Duodenal mucosa (tissue), 2 donors: Measurements from ENCODE around the gene NXPE4.
"Not testable (repeated sequence)": the region's sequence is repeated elsewhere in the genome, so short reads cannot be mapped to it uniquely, and the experiment has no call there.

Source experiments
- H3K27ac ChIP-seq: one replicate; pipeline ENCODE4 v1.7.0; 2013; ENCODE audit warnings: low read depth, low read length
- H3K27me3 ChIP-seq, 2 donors: one replicate each; pipeline ENCODE4 v1.7.0; 2013; ENCODE audit warnings: low read length in 2 of 2, control low read depth in 1 of 2; ENCODE audit not compliant: insufficient read depth in 2 of 2, control insufficient read depth in 1 of 2
- H3K36me3 ChIP-seq, 2 donors: one replicate each; pipeline ENCODE4 v1.7.0; 2013; ENCODE audit warnings: low read length in 2 of 2, control low read depth in 1 of 2; ENCODE audit not compliant: insufficient read depth in 2 of 2, control insufficient read depth in 1 of 2
- H3K4me1 ChIP-seq, 2 donors: one replicate each; pipeline ENCODE4 v1.7.0; 2013; ENCODE audit warnings: low read length in 2 of 2, control low read depth in 1 of 2; ENCODE audit not compliant: insufficient read depth in 2 of 2, control insufficient read depth in 1 of 2
- H3K4me3 ChIP-seq, 2 donors: one replicate each; pipeline ENCODE4 v1.7.0; 2013; ENCODE audit warnings: low read length in 2 of 2, low read depth in 1 of 2
- H3K9ac ChIP-seq, 2 donors: one replicate each; pipeline ENCODE4 v1.7.0; 2013; ENCODE audit warnings: low read length in 2 of 2, low read depth in 1 of 2
- H3K9me3 ChIP-seq, 2 donors: one replicate each; pipeline ENCODE4 v1.7.0; 2013; ENCODE audit warnings: low read length in 2 of 2, control low read depth in 1 of 2; ENCODE audit not compliant: control insufficient read depth in 1 of 2

NXPE4 gene

GRCh38 chr11:114595571-114595970 lies at the start of gene NXPE4:
TSS of gene NXPE4 (minus strand) at chr11:114595786. CDS start at chr11:114594759, 1,027 bp downstream.
- Histone ChIP-seq H3K36me3 (no peaks in the 10 kb centered on the region), H3K9me3 (no peaks in the 10 kb centered on the region), H3K4me3 (no peak within 1 kb of the TSS), H3K27me3 (no peaks in the 10 kb centered on the region), H3K27ac (no peak within 1 kb of the TSS), H3K9ac (no peak within 1 kb of the TSS), H3K4me1 (no peaks in the 10 kb centered on the region)

GRCh38 chr11:114639440-114639839 lies 43.9 kb upstream of the NXPE4 start:
- H3K4me1 ChIP-seq, H3K9ac ChIP-seq, H3K4me3 ChIP-seq, H3K27ac ChIP-seq, H3K27me3 ChIP-seq, H3K9me3 ChIP-seq, H3K36me3 ChIP-seq: not testable (repeated sequence)

- H3K27ac ChIP-seq, H3K4me1 ChIP-seq, H3K4me3 ChIP-seq, H3K27me3 ChIP-seq, H3K9ac ChIP-seq, H3K36me3 ChIP-seq, H3K9me3 ChIP-seq: not testable (repeated sequence)
These were observed 35.9 kb upstream of the NXPE4 start for GRCh38 chr11:114631445-114631965.

- H3K27ac ChIP-seq: no peak overlapping the region
- no peaks in the 10 kb centered on the region for H3K27me3 ChIP-seq
- no peak overlapping the region for H3K9ac ChIP-seq
- peaks cover 14 to 37% of the 10 kb centered on the region in 2 donors for H3K9me3 ChIP-seq
- H3K4me3 ChIP-seq: no peak overlapping the region
- H3K4me1 ChIP-seq: no peaks in the 10 kb centered on the region
- H3K36me3 ChIP-seq: no peaks in the 10 kb centered on the region
These were observed 29.7 kb upstream of the NXPE4 start for GRCh38 chr11:114625294-114625693.

GRCh38 chr11:114624455-114625207 lies 29.0 kb upstream of the NXPE4 start:
- Histone ChIP-seq H3K9ac (no peak overlapping the region), H3K9me3 (peaks cover 14 to 41% of the 10 kb centered on the region in 2 donors), H3K4me1 (no peaks in the 10 kb centered on the region), H3K27me3 (no peaks in the 10 kb centered on the region), H3K27ac (no peak overlapping the region), H3K4me3 (no peak overlapping the region), H3K36me3 (no peaks in the 10 kb centered on the region)

- no peak overlapping the region for H3K9ac ChIP-seq
- H3K27me3 ChIP-seq: no peaks in the 10 kb centered on the region
- no peaks in the 10 kb centered on the region for H3K4me1 ChIP-seq
- H3K9me3 ChIP-seq: peaks cover 20 to 48% of the 10 kb centered on the region in 2 donors
- H3K36me3 ChIP-seq: no peaks in the 10 kb centered on the region
- H3K27ac ChIP-seq: no peak overlapping the region
- H3K4me3 ChIP-seq: no peak overlapping the region
These were observed 28.1 kb upstream of the NXPE4 start for GRCh38 chr11:114623720-114624119.

- Histone ChIP-seq H3K36me3 (no peaks in the 10 kb centered on the region), H3K27ac (no peak overlapping the region), H3K9ac (no peak overlapping the region), H3K4me1 (no peaks in the 10 kb centered on the region), H3K4me3 (no peak overlapping the region), H3K9me3 (peaks cover 22 to 57% of the 10 kb centered on the region in 2 donors), H3K27me3 (no peaks in the 10 kb centered on the region)
These were observed 27.3 kb upstream of the NXPE4 start for GRCh38 chr11:114622858-114623257.

- H3K9me3 ChIP-seq: peaks cover 25 to 63% of the 10 kb centered on the region in 2 donors
These were observed 26.6 kb upstream of the NXPE4 start for GRCh38 chr11:114621950-114622809.

GRCh38 chr11:114621072-114621471 lies 25.5 kb upstream of the NXPE4 start:
- Histone ChIP-seq H3K4me1 (no peaks in the 10 kb centered on the region), H3K27me3 (no peaks in the 10 kb centered on the region), H3K9ac (no peak overlapping the region), H3K9me3 (peaks cover 33 to 69% of the 10 kb centered on the region in 2 donors), H3K27ac (no peak overlapping the region), H3K36me3 (no peaks in the 10 kb centered on the region), H3K4me3 (no peak overlapping the region)

More at GRCh38 chr11:114621950-114622809, 26.6 kb upstream of the NXPE4 start:
- Histone ChIP-seq H3K9ac (no peak overlapping the region), H3K4me1 (no peaks in the 10 kb centered on the region), H3K27me3 (no peaks in the 10 kb centered on the region), H3K27ac (no peak overlapping the region), H3K4me3 (no peak overlapping the region), H3K36me3 (no peaks in the 10 kb centered on the region)

- Histone ChIP-seq H3K9ac (no peak overlapping the region), H3K27me3 (no peaks in the 10 kb centered on the region), H3K36me3 (no peaks in the 10 kb centered on the region), H3K27ac (no peak overlapping the region), H3K4me3 (no peak overlapping the region), H3K4me1 (no peaks in the 10 kb centered on the region), H3K9me3 (peaks cover 39 to 74% of the 10 kb centered on the region in 2 donors)
These were observed 24.1 kb upstream of the NXPE4 start for GRCh38 chr11:114619659-114620173.
